HG03139 (cell line): ENCODE results near the gene TRAP1.
"Not testable (repeated sequence)": the region's sequence is repeated elsewhere in the genome, so short reads cannot be mapped to it uniquely, and the experiment has no call there.

ENCODE experiments used
- ATAC-seq: cut with Tn5 transposase; IDR thresholded peaks from one replicate; pipeline ENCODE4 v1.9.1; 2021; ENCODE audit not compliant: unreplicated experiment

The TRAP1 gene

GRCh38 chr16:3674513-3675295 lies 42.6 kb downstream of the TRAP1 start:
- ATAC-seq = no peak

GRCh38 chr16:3673676-3674377 lies 43.5 kb downstream of the TRAP1 start:
- no peak for ATAC-seq

DNA sequence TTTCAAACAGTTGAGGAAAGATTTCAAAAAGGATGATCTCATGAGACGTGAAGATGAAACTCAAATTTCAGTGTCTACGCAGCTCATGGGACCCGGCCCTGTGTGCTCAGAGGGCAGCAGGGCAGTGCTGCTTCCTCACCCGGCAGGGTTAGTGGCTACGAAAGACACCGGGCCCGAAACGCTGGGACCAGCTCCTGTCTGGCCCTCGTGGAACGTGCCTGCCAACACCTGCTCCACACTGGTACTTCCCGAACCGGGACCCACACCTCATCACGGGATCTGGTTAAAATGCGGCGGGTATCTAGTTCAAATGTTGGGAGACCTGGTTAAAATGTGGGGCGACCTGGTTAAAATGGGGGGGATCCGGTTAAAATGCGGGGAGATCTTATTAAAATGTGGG lies 44.1 kb downstream of the TRAP1 start:
- ATAC-seq = no peak

- ATAC-seq = no peak
Measured at GRCh38 chr16:3672571-3673041, 44.7 kb downstream of the TRAP1 start.

GRCh38 chr16:3671424-3671823 lies 45.9 kb downstream of the TRAP1 start:
- ATAC-seq = no peak

- ATAC-seq = no peak
Measured at GRCh38 chr16:3670711-3671110, 46.6 kb downstream of the TRAP1 start.

DNA sequence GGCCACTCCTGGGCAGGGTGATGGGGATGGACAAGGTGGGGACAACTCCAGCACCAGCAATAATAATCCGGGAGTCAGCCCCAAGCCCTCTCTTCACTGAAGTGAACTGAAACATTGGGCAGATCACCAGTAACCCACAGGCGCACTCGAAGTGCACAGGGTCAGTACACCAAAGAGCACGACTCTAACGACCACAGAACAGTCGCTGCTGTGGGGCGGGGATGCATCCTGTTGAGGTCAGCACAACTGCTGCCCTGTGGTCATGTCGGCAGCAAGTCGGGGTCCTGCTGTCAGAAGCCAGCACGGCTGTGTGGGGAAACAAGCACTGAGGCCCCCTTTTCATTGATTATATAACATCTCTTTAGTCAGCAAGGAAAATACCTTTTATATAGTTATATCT lies 48.2 kb downstream of the TRAP1 start:
- ATAC-seq = no peak

DNA sequence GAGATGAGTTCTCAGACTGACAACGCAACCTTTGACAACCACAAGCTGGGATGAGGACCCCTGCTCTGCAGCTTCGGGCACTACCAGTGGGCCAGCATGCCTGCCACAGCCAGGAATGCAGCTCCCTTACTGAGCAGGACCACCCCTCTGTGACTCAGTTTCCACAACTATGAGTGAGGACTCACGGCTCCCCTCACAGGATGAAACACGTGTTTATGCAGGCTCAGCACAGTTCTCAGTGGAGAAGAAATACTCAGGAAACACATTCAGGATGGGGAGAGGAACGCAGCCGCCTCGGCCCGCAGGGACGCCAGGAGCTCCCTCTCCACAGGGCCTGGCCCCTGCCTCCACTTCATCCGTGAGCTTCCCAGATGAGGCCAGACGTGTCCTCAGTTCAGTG lies 48.7 kb downstream of the TRAP1 start:
- ATAC-seq = no peak

GRCh38 chr16:3665508-3665907 lies 51.8 kb downstream of the TRAP1 start:
- ATAC-seq = no peak

- ATAC-seq = no peak
Measured at GRCh38 chr16:3664187-3664896, 53.0 kb downstream of the TRAP1 start.

DNA sequence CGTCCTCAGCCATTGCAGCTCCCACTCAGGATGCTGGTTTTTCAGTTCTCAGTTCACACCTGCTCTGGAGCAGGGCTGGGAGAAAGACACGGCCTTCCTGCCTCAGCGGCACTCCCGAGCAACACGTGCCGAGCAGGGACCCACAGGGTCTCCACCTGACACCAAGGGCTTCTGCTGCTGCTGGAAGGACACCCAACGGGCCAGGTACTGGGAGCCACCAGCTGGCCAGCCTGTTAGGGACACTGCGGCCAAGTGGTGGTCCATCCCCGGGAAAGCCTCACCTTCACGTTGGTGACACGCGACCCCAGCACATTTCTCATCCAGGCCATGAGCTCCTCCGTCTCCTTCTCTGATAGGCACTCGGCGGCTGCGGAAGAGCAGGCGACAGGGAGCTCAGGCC lies 54.7 kb downstream of the TRAP1 start:
- no peak for ATAC-seq

DNA sequence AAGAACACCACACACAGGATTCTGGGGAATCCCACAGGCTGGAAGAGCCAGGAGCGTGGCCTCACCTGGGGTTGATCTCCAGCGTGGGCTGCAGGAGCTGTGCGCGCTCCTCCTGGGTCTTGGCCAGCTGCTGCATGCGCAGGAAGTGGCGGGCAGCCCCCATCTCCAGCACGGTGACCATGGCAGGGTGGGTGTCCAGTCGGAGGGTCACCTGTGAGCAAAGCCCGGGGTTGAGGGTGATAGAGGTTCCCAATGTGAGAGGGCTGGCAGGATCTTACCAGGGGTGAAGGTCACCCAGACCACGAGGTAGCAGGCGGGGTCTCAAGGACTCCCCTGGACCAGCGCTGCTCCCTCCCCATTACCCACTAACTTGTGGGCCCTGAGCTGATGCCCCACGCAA lies 55.4 kb downstream of the TRAP1 start:
- ATAC-seq = no peak

DNA sequence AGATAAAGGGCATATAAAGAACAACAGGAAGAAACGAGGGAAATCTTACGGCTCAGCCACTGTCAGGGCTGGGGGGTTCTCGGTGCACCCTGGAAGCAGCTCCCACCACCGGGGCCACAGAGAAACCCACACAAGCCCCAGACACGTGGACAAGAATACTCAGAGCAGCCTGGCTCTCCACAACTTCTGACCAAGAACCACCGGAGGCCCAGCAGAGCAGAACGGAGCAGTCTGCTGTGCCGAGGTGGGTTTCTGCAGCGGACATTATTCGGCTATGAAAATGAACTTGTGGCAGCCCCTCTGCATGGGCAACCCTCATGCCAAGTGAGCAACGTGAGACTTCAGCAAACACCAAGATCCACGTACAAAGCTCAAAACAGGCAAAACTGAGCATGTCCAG lies 56.0 kb downstream of the TRAP1 start:
- no peak for ATAC-seq

DNA sequence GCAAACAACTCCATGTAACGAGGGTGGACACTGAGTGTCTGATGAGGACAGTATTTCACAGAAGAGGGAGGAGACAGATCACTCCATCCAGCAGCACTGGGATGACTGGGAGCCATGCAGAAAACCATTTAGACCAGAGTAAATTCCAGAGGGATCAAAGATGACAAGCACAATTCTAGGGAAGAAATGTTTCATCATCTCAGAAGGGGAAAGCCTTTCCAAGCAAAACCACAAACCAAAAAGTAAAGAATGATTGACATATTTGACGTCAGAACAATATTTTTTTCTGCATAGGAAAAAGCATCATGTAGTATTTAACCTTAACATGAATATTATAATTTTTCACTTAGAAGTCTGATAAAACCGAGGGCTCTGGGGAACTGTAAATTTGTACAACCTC lies 58.1 kb downstream of the TRAP1 start:
- ATAC-seq = no peak

DNA sequence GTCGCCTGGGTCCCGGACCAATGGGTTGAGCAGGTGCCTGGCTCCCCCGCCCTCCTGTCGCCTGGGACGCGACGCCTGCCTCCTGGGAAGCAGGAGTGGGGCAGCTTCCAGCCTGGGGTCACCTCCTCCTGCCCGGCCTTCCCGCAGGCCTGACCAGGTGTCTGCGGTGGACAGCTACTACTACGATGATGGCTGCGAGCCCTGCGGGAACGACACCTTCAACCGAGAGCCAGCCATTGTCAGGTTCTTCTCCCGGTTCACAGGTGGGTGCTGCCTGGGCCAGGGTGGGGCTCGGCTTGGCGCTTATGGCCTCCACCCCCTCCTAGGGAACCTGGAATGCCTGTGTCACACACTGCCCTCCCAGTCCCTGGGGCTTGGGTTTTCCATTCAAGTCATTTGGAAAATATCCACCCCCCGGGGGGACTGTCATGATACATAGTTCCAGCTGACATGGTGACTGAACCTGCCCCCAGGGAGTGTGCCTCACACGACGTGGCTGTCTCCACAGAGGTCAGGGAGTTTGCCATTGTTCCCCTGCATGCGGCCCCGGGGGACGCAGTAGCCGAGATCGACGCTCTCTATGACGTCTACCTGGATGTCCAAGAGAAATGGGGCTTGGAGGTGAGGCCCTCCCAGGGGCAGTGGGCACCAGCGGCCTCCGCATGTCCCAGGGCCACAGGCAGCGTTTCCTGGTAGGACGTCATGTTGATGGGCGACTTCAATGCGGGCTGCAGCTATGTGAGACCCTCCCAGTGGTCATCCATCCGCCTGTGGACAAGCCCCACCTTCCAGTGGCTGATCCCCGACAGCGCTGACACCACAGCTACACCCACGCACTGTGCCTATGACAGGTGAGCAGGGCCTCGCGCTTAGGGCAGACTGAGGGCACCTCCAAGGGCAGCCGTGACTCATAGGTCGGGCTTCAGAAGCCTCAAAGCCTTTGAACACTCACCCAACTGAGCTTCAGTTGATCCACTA lies 60.5 kb downstream of the TRAP1 start:
- ATAC-seq = no peak

- not testable (repeated sequence) for ATAC-seq
Measured at GRCh38 chr16:3656160-3656490, 61.2 kb downstream of the TRAP1 start.

GRCh38 chr16:3655396-3656159 lies 61.7 kb downstream of the TRAP1 start:
- ATAC-seq = no peak

- no peak for ATAC-seq
Measured at GRCh38 chr16:3655030-3655395, 62.3 kb downstream of the TRAP1 start.

GRCh38 chr16:3654249-3654991 lies 62.9 kb downstream of the TRAP1 start, which contains the start of gene DNASE1:
Gene DNASE1 (plus strand): TSS chr16:3654691. CDS start chr16:3655374, 683 bp downstream.
- ATAC-seq = no peak
